Panc1 (cell line): ENCODE data around the gene WIZ. TPM values are rescaled to one million over a fixed set of nuclear protein-coding genes. Genes with fewer than 3 reads are reported as not detected.
"Not testable (repeated sequence)": the region's sequence is repeated elsewhere in the genome, so short reads cannot be mapped to it uniquely, and the experiment has no call there.

ENCODE experiments used
- ATAC-seq: fragments of 200-7000 bp; cut with Tn5 transposase; 2 replicates; pipeline ENCODE4 v1.9.1; 2020; ENCODE audit warnings: mild to moderate bottlenecking, moderate library complexity
- BruUV-seq: library from RNA; stranded (reverse); fragments of 400-500 nt; replicated peaks from 2 replicates; lab custom pipeline; 2021; lab: Mats Ljungman, UMichigan
- CTCF ChIA-PET: fragments of 300-600 bp; sonication (Branson Sonifier 250); formaldehyde crosslinking; loops from one replicate; lab custom pipeline; 2022; ENCODE audit warnings: antibody characterized with exemption; lab: Charles Lee
- POLR2A ChIA-PET: fragments of 300-600 bp; sonication (Branson Sonifier 250); formaldehyde crosslinking; loops from one replicate; lab custom pipeline; 2022; ENCODE audit warnings: antibody characterized with exemption; lab: Charles Lee
- DNase-seq: peaks from one replicate; pipeline ENCODE4 v3.0.0-alpha.2; 2010; ENCODE audit warnings: low read depth, low spot score
- H3K27ac ChIP-seq: 2 replicates; pipeline ENCODE4 v1.5.1; 2011; ENCODE audit warnings: mild to moderate bottlenecking, low read length, inconsistent platforms
- H3K27me3 ChIP-seq: fragments of 200-500 bp; sonication (Bioruptor generic); 2 replicates; pipeline ENCODE4 v1.6.0; 2014; ENCODE audit warnings: low read length, inconsistent platforms; ENCODE audit not compliant: control insufficient read depth, insufficient read depth
- H3K36me3 ChIP-seq: fragments of 200-500 bp; sonication (Bioruptor generic); 2 replicates; pipeline ENCODE4 v1.5.1; 2014; ENCODE audit warnings: inconsistent platforms, mild to moderate bottlenecking, low read length, moderate library complexity; ENCODE audit not compliant: control insufficient read depth, insufficient read depth
- H3K4me1 ChIP-seq: 2 replicates; pipeline ENCODE4 v1.5.1; 2011; ENCODE audit warnings: inconsistent platforms, mild to moderate bottlenecking, low read length, moderate library complexity; ENCODE audit not compliant: control insufficient read depth, insufficient read depth
- H3K4me3 ChIP-seq, 2 experiments: 2 replicates each; pipeline ENCODE4 v1.5.1; 2011 to 2012; ENCODE audit warnings: low read depth in 2 of 2, low read length in 2 of 2, mild to moderate bottlenecking in 2 of 2, inconsistent platforms in 1 of 2, moderate library complexity in 1 of 2
- H3K9me3 ChIP-seq: fragments of 200-500 bp; sonication (Bioruptor generic); 2 replicates; pipeline ENCODE4 v1.5.1; 2014; ENCODE audit warnings: low read depth, mild to moderate bottlenecking, inconsistent platforms, low read length, moderate library complexity; ENCODE audit not compliant: control insufficient read depth, insufficient read depth
- POLR2AphosphoS5 ChIP-seq: IDR thresholded peaks from 2 replicates; pipeline ENCODE4 v1.6.1; 2012; ENCODE audit warnings: mild to moderate bottlenecking, low read depth, low read length, moderate library complexity
- SIN3A ChIP-seq: IDR thresholded peaks from 2 replicates; pipeline ENCODE4 v1.6.1; 2012; ENCODE audit warnings: low read depth, mild to moderate bottlenecking, low read length, moderate library complexity, borderline replicate concordance; ENCODE audit not compliant: insufficient read depth
- TCF7L2 ChIP-seq: IDR thresholded peaks from 2 replicates; pipeline ENCODE4 v1.6.1; 2011; ENCODE audit warnings: mild to moderate bottlenecking, low read depth, low read length, inconsistent platforms
- in situ Hi-C: cut with HindIII; loops from 2 replicates; pipeline ENCODE4 v1.10.0; 2016; ENCODE audit warnings: low sequenced_read_pairs, low pct_unique_long_range_greater_than_20kb
- intact Hi-C: fragments of 100-400 bp; cut with micrococcal nuclease; formaldehyde crosslinking; loops from one replicate; pipeline ENCODE4 v1.10.0; 2022; ENCODE audit not compliant: unreplicated experiment
- total RNA-seq: library from RNA; stranded (reverse); gene quantifications from one replicate; pipeline ENCODE4 v1.2.1, GENCODE V29; 2021; ENCODE audit not compliant: unreplicated experiment
- TF ChIP-seq, protein P1 (sequence below): fragments of 450-650 bp; IDR thresholded peaks from 2 replicates; pipeline ENCODE4 v1.5.1; 2017; ENCODE audit warnings: mild to moderate bottlenecking
- TF ChIP-seq, protein P2 (sequence below), 2 experiments: IDR thresholded peaks; 2 replicates each; pipeline ENCODE4 v1.6.1; 2011 to 2012; ENCODE audit warnings: low read depth in 2 of 2, control low read depth in 1 of 2, low read length in 1 of 2, mild to moderate bottlenecking in 1 of 2, moderate library complexity in 1 of 2; ENCODE audit not compliant: insufficient read depth in 1 of 2

The WIZ gene
- total RNA-seq, 1 experiment from 2014 or later = 41.9 TPM

DNA sequence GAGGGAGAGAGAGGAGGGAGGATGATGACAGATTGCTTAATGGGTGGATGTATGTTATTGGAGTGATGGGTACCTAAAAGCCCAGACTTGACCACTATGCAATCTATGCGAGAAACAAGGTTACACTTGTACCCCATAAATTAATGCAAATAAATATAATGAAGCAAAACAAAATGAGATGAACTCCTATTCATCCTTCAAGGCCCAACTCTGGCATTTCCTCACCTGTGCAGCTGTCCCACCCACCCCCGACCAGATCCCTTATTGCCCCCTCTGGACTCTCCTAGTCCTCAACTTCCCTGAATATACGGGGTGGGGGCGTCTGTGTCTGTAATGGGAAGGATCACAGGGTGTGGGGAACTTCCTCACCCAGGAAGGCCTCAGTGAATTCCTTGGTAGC, 25.4 kb upstream of the WIZ start:
- no peak overlapping the region for H3K27ac ChIP-seq
- DNase-seq = no peak
- no peaks in the 10 kb centered on the region for H3K36me3 ChIP-seq
- intact Hi-C loops (loop anchor here (10.0 kb wide), 1 partner anchor 80 kb away; no protein-coding TSS in a partner anchor), in situ Hi-C loops (no loop called here)
- no peak for ATAC-seq
- POLR2A ChIA-PET = interaction anchor here (0.7 kb wide), 1 partner anchor 31 kb away, joined by 3 read pairs; no protein-coding TSS in a partner anchor
- no peak overlapping the region for H3K4me3 ChIP-seq
- H3K4me1 ChIP-seq = no peaks in the 10 kb centered on the region
- no peaks in the 10 kb centered on the region for H3K27me3 ChIP-seq
- TF ChIP-seq, protein P1, sequence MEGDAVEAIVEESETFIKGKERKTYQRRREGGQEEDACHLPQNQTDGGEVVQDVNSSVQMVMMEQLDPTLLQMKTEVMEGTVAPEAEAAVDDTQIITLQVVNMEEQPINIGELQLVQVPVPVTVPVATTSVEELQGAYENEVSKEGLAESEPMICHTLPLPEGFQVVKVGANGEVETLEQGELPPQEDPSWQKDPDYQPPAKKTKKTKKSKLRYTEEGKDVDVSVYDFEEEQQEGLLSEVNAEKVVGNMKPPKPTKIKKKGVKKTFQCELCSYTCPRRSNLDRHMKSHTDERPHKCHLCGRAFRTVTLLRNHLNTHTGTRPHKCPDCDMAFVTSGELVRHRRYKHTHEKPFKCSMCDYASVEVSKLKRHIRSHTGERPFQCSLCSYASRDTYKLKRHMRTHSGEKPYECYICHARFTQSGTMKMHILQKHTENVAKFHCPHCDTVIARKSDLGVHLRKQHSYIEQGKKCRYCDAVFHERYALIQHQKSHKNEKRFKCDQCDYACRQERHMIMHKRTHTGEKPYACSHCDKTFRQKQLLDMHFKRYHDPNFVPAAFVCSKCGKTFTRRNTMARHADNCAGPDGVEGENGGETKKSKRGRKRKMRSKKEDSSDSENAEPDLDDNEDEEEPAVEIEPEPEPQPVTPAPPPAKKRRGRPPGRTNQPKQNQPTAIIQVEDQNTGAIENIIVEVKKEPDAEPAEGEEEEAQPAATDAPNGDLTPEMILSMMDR = no peak
- TF ChIP-seq SIN3A (no peak), POLR2AphosphoS5 (no peak), TCF7L2 (no peak)
- TF ChIP-seq, protein P2, sequence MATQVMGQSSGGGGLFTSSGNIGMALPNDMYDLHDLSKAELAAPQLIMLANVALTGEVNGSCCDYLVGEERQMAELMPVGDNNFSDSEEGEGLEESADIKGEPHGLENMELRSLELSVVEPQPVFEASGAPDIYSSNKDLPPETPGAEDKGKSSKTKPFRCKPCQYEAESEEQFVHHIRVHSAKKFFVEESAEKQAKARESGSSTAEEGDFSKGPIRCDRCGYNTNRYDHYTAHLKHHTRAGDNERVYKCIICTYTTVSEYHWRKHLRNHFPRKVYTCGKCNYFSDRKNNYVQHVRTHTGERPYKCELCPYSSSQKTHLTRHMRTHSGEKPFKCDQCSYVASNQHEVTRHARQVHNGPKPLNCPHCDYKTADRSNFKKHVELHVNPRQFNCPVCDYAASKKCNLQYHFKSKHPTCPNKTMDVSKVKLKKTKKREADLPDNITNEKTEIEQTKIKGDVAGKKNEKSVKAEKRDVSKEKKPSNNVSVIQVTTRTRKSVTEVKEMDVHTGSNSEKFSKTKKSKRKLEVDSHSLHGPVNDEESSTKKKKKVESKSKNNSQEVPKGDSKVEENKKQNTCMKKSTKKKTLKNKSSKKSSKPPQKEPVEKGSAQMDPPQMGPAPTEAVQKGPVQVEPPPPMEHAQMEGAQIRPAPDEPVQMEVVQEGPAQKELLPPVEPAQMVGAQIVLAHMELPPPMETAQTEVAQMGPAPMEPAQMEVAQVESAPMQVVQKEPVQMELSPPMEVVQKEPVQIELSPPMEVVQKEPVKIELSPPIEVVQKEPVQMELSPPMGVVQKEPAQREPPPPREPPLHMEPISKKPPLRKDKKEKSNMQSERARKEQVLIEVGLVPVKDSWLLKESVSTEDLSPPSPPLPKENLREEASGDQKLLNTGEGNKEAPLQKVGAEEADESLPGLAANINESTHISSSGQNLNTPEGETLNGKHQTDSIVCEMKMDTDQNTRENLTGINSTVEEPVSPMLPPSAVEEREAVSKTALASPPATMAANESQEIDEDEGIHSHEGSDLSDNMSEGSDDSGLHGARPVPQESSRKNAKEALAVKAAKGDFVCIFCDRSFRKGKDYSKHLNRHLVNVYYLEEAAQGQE (IDR thresholded peaks at IDR 0.05; ENCODE audit: insufficient read depth in 1 of 2, low read depth in 2 of 2, low read length in 1 of 2) = no peak
- CTCF ChIA-PET = no interaction called here
- no TSS peak for BruUV-seq
- H3K9me3 ChIP-seq = no peaks in the 10 kb centered on the region

DNA sequence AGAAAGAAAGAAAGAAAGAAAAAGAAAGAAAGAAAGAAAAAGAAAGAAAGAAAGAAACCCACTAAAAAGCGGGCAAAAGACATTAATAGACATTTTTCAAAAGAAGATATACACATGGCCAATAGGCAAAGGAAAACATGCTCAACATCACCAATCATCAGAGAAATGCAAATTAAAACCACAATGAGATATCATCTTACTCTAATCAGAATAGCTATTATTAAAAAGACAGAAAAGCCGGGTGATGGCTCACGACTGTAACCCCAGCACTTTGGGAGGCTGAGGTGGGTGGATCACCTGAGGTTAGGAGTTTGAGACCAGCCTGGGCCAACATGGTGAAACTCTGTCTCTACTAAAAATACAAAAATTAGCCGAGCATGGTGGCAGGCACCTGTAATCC, 24.1 kb upstream of the WIZ start:
- H3K4me1 ChIP-seq, H3K27me3 ChIP-seq, H3K4me3 ChIP-seq, H3K9me3 ChIP-seq, H3K36me3 ChIP-seq, ATAC-seq, BruUV-seq, H3K27ac ChIP-seq, in situ Hi-C loops, POLR2A ChIA-PET, DNase-seq: not testable (repeated sequence)
- intact Hi-C loops = loop anchor here (10.0 kb wide), 1 partner anchor 81 kb away; no protein-coding TSS in a partner anchor
- CTCF ChIA-PET = interaction anchor here (0.6 kb wide), 1 partner anchor 79 kb away, joined by 4 read pairs; no protein-coding TSS in a partner anchor

DNA sequence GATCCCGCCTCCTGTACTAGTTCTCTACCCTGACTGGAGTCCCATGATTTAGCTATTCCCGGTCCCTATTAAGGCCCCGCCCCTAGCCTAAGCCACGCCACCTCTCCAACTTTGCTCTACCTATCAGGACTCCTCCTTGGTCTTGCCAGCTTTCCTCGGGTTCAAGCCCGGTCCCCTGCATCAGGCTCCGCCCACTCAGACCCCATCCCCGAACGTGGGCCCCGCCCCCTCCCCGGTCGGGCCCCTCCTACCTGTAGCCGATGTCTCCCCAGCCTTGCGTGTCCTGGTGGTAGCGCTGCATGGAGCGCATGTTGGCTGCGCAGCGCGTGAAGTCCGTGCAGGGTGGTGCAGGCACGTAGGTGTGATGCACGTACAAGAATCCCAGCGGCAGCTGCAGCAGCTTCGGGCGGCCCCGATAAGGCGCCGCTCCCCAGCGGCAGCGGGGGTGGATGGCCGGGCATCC, 21.9 kb upstream of the WIZ start:
- Histone ChIP-seq H3K9me3 (no peaks in the 10 kb centered on the region), H3K27me3 (no peaks in the 10 kb centered on the region), H3K4me1 (no peaks in the 10 kb centered on the region), H3K4me3 (no peak overlapping the region), H3K27ac (no peak overlapping the region), H3K36me3 (no peaks in the 10 kb centered on the region)
- ATAC-seq (no peak), DNase-seq (no peak)
- intact Hi-C loops (loop anchor here (10.0 kb wide), 1 partner anchor 83 kb away; no protein-coding TSS in a partner anchor), in situ Hi-C loops (no loop called here)
- TF ChIP-seq, protein P1 = no peak
- TF ChIP-seq POLR2AphosphoS5 (no peak), TCF7L2 (no peak), SIN3A (no peak)
- TF ChIP-seq, protein P2 (IDR thresholded peaks at IDR 0.05; ENCODE audit: insufficient read depth in 1 of 2, low read depth in 2 of 2, low read length in 1 of 2) = no peak
- no TSS peak for BruUV-seq
- ChIA-PET CTCF (no interaction called here), POLR2A (no interaction called here)
